Measurements from ENCODE around the gene TMPRSS13.
"Not testable (repeated sequence)": the region's sequence is repeated elsewhere in the genome, so short reads cannot be mapped to it uniquely, and the experiment has no call there.

TMPRSS13 gene

DNA sequence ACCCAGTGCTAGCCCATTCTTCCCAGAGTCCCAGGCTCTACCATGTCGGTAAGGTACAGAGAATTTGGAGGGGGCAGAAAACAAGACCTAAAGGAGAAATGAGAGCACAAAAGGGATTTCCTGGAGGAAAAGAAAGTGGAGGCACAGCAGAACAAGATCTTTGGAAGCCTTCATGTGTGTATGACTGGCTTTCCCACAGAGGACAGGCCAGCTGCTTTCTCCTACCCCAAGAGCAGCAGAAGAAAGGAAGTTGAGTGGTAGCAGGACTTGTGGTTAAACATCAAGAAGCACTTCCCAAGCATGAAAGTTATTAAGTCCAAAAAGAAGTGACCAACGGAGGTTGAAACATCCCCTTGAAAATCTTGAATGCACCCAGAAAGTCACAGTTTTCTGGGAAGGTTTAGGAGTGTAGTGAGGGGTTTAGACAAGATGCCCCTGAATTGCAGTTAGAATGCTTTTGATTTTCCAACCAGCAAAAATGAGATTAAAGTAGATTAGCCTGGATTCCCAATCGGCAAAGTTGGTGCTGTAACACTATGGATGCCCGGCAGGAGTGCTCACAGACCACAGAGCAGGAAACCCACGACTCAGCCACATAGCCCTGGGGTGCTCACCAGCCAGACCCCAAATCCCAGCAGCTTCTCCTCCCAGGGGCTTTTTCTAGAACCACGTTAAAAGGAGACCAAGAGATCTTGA, 608 bp downstream of the TMPRSS13 start:
- DNase-seq = no peak

DNA sequence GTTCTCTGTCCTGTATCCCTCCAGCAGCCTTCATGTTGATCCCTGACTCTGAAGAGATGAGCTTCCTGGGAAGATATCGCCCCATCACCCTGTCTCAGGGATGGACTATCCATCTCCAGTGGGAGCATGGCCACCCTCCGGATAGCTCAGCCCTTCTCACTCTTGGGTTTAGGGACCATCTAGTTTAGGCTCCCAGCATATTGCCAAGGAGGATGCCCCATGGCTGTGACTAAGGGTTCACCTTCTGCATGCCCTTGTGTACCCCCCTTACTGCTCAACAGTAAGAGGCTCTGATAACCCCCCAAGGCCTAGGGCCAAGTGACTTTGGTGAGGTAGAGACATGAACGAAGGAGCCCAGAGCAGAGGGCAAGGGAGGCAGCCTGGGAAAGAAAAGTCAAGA, 1.3 kb downstream of the TMPRSS13 start:
- DNase-seq = no peak

DNA sequence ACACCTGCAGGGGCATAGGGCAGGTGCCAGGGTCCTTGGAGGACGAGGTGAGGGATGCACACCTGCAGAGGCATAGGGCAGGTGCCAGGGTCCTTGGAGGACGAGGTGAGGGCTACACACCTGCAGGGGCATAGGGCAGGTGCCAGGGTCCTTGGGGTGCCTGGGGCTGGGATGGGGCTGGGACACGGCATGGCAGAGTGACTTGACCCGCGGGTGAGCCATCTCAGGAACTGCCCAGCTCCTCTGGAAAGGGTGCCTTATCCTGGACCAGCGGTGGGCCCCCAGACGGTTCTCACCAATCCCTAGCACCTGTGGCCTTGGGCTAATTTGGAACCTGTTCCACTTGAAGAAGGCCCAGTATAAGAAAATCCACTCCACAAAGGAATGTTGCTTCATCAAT, 3.0 kb downstream of the TMPRSS13 start:
- not testable (repeated sequence) for DNase-seq

DNA sequence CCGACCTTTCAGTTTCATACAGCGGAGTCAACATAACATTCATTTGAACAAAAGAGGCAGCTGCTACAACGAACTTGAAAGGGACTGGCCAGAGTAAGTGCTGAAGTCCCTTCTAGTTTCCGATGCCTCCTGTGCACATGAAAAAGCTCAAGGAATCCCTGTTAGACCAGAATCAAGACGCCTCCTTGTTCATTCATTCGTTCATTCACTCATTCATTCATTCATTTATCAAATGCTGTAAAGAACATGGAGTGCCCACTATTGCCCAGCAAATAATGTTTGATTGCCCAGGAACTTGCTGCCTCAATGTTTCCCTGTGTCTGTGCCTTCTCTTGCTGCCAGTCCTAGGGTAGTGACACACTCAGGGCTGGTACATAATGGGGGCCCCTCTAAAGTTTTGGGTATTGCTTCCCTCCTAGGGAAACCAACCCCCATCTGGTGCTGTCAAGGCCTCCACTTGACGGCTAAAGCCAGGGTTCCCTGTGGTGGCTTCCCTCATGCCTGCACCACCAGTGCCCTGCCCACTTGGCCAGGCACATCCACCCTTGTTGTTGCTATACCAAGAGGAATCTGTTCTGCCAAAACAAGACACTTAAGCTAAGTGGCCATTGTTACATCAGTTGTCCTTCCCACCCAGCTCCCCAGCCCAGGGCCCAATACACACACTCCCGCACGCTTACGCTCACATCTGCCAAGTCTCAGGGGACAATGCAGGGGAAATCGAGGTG, 3.8 kb downstream of the TMPRSS13 start:
- no peak for DNase-seq

DNA sequence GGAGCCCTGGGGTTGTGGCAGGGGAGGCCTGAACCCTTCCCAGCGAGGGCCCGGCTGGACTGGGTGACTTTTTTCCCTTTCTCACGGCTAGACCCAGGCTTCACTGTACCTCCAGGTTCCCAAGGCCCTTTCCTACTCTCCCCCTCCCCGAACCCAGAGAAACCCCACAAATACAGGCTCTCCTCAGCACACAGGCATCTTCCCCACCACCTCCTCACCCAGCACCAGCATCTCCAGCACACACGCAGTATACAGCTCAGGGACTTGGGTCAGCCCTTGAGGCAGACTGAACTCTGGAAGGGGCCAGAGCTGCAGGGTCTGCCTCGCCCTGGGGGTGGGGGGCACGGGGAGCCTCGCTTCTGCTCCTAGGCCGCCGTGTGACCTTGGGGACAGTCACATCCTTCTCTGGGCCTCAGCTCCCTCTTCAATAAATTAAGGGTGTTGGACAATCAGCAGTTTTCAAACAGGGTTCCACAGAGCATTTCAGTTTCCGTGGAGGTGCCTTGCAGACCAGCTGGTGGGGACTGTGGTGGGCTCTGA, 4.5 kb downstream of the TMPRSS13 start:
- DNase-seq = no peak

DNA sequence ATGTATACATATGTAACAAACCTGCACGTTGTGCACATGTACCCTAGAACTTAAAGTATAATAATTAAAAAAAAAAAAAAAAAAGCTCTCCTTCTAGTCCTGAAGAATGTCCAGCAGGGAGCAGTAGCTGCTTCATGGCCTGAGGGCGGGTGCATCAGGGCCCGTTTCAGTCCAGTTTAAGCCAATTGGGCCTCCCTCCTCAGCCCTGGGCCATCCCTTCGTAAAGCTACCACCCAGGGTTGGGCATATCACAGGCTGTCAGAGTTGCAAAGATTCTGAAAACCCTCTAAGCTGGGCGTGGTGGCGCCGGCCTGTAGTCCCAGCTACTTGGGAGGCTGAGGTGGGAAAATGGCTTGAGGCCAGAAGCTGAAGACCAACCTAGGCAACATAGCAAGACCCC, 5.4 kb downstream of the TMPRSS13 start:
- no peak for DNase-seq

DNA sequence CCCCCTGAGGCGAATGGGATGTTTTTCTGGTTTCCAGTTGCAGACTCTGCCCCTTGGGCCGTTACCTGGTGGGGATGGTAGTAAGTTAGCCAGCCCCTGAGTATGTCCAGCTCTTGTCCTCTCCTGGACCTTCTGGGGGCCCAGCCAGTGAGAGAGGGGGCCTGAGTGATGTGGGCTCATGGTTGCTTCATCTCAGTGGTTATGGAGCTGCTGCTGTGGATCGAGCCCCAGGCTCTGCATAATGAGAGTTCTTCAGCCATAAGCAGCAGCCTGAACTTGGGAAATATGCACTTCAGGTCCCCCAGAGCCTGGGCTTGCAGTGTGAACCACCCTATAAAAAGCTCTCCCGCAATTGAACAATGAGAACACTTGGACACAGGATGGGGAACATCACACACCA, 5.9 kb downstream of the TMPRSS13 start:
- DNase-seq = no peak

DNA sequence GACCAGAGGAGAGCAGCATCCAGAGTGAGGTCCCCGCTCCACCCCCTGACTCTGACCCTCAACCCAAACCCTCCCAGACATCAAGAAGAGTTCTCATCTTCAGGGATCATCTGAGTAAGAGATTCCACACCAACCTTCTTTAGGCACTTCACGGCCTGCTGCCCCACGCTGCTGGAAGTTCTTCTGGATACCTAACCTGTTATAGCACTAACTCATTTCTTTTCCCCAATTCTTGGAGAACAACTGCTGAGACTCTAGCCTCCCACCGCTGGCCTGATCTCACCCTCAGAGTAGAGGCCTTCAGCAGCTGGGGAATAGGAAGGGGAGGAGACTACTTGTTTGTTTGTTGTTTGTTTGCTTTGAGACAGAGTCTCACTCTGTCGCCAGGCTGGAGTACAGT, 7.3 kb downstream of the TMPRSS13 start:
- DNase-seq = no peak

DNA sequence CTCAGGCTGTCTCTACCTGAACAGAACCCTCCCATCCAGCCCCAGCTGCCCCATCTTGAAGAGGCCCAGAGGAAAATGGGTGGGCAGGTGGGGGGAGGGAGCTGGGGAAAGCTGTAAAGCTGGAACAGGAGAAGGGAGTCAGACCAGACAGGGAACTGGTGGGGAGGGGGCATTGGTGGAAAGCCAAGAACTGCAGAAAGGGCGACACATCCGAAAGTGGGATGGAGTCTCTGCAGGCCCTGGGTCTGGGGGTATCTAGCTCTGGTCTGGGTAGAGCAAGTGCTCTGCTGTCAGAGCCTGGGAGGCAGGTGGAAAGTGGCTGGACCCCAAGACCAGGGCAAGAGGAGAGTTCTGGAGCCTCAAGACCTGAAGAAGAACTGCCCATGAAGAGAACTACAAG, 7.7 kb downstream of the TMPRSS13 start:
- DNase-seq = no peak

DNA sequence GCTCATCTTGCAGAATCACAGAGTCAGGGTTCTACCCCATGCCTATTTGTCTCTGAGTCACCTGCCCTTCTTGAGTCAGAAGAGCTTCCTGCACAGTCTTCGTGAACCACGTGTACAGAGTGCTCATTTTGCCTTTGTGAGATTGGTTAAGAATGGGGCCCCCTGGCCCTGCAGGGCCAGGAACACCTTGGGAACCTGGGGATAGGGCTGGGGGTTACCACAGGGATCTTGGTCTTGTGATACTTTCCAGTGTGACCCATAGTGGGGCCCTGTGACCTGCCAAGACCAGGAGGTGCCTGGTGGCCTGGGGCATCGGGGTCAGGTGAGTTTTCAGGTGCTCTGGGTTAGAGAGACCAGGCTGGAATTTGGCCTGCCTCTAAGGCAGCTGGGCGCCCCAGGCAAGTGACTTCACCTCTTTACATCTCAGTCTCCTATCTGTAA, 9.4 kb downstream of the TMPRSS13 start:
- DNase-seq = peak; percentile 69

DNA sequence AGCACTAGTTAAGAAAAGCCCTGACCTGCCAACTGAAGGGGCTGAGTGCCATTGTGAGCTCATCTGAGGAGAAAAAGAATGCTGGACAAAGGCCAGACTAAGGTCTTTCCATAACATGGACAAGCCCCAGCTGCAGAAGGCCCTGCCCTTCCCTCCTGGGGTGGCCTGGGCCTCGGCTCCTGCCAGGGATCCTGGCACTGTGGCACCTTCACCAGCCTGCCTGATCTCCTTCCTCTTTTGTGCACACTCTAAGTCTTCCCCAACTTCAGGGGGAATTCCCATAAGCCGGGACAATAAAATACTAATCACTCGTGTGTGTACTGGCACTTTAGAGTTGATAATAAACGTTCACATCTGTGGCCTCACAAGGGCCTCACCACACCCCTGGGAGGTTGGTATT, 9.9 kb downstream of the TMPRSS13 start:
- DNase-seq = no peak

DNA sequence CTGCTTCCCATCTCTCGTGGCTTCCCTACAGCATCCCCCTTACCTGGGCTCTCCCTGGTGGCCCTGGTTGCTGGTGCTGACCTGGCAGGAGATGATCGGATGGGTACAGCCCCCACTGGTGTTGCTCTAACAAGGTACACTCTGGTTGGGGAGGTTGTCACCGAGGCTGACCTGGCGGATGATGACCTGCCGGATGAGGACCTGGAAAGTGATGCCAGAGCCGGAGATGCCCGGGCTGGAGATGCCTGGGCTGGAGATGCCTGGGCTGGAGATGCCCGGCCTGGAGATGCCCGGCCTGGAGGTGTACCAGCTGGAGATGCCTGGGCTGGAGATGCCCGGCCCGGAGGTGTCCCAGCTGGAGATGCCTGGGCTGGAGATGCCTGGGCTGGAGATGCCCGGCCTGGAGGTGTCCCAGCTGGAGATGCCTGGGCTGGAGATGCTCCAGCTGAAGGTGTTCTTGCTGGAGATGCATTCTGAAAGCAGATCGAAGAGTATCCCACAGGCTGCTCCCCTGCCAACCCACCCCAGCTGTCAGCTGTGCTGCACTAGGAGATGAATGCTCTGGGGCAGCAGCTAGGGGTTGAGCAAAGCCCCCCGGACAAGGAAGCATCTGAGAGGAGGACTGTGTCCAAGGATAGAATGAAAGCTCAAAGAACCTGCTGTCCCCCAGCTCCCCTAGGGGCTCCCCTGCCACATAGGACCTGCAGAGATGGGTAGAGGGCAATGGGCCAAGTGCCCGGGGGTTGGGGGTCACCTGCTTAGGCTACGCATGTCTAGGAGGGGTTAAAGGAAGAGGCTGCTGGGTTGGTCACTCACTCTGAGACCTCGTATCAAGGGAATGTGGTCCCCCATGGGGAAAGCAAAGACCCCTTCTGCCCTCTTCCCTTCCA, 10.6 kb downstream of the TMPRSS13 start:
- DNase-seq = peak; percentile 38

DNA sequence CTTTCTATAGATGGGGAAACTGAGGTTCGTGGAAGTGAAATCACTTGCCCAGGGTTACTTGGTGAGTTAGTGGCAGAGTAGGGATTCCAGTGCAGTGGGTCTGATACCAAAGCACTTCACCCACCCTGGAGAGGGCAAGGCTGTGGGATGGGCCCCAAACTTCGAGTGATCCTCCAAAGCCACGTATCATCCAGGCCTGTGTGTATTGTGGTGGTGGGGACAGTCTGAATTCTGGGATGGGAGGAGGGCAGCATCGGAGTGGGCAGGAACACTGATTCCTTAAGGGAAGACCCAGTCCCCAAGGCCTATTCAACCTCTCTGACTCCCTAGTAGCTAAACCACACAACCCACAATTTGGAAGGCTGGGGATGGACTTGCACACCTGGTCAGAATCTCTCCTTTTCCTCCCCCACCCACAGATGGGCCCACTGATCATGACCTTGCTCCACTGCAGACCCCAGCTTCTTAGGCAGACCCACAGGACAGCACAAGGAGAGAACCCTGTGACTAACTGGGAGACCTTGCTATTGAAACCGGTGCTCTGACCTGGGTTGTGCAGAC, 11.5 kb downstream of the TMPRSS13 start:
- peak; percentile 43 for DNase-seq

DNA sequence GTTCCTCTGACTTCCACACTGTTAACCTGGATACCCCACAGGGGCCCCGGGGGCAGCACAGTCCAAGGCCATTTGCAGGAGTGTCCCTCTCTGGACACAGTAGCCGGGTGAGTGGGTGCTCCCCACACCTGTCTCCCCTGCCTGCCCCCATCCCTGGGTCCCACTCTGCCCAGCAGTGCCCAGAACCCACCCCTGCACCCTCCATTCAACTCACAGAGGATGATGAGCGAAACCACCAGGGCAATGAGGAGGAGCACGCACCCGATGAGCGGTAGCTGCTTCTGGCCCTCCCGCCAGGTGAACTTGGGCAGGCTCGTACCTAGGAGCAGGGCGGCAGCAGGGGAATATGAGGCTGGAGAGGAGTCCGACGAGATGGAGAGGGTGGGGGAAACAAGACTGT, 12.2 kb downstream of the TMPRSS13 start:
- peak; percentile 29 for DNase-seq

DNA sequence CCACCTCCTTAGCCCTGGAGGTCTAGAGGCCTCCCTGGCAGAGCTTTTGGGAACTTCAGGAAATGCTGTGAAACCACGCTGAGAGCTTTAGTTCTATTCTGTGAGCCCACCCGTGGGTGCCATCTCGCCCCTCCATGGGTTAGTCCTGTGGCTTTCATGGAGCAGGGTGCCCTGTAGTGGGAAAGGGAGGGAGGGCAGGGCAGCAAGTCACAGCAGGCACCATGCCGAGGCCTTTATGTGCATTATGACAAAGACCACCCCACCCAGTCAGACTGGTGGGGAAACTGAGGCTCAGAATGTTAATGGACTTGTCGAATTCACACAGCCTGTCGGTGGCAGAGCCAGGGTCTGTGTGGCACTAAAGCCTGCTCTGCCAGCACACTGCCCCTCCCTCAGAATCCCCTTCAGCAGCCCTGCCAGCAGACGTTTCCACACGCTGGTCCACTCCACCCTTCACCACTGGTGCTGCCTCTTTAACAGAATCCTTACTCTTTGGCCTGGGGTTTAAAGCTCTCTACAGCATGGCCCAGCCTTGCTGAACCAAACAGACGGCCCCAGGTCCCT, 13.4 kb downstream of the TMPRSS13 start:
- peak; percentile 17 for DNase-seq

DNA sequence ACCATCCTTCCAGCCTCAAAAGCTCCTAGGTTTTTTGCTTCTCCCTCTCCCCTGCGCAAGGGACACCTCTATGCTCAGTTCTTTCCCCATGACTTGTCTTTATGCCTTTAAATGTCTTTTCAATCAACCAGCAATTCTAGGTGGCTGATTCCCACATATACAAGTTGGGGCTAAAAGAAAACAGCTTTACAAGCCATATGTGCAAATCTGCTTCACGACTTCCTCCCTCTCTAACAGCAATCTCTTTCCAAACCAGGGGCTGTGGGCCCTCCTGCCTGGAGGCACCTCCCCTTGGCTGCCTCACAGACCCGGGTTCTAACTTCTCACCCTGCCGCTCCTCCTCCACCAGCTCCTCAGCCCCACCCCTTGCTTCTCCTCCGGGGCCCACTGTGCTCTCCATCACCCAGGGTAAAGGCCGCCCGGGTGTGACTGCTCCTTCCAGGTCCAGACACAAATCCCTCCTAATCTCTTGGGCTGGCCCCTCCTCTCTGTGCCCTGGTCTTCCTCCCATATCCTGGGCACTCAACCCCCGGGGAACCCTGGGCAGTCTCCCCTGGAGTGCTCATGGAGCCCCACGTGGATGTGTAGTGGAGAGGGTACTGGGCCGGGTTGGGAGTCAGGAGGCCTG, 14.1 kb downstream of the TMPRSS13 start:
- peak; percentile 57 for DNase-seq

DNA sequence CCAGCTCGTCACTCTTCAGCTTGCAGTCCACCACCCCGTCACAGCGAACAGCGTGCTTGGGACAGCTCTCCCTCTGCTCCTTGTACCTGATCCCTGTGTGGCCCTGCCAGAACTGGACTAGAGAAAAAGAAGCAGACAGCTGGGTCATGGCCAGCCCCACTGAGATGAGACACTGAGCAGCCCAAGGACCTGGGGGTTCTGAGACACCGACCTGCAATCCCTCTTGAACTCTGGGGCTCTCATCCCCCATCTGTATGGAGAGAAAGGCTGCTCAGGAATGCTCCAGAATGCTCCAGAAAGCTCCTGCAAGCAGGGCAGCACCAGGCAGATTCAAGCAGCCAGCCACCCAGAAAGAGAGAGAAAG, 14.8 kb downstream of the TMPRSS13 start:
- peak; percentile 47 for DNase-seq

DNA sequence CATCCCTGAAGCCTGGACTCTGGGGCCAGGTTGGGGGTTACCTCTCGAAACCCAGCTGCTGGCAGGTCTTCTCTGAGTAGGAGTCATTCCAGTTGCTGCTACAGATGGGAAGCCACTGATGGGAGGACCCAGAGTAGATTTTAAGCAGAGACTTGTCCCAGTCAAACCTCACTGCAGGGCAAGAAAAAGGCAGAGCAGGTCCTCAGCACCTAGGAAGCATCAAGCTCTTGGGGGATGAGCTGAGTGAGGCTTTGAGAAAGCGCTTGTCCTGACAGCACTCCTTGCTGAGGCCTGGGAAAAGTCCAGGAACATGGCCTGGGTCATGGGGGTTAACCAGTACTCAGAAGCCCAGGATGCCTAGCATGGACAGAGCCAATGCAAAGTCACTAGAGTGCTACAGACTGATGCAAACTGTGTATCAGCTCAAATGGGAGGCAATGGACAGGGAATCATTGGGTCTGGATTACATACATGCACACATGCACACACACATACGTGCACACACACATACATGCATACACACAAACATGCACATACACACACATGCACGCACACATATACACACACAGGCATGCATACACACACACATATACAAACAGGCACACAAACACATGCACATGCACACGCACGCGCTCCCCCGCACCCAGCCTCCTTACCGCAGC, 15.3 kb downstream of the TMPRSS13 start:
- no peak for DNase-seq

DNA sequence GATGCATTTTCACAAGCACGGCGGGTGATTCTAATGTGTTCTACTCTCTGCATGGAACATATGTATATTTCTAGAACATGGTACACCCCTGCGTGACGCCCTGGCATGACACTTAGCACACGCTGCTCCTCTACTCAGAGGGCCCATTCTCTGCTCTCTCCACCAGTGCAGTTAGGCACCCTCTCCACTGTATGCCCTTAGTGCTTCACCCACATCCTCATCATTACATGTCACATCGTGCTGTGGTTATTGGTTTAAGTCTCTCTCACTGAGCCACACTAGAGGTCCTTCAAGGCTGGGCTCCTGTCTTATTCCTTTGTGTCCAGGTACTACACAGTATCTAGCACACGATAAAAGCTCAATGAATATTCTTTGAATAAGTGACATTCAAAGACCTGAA, 16.7 kb downstream of the TMPRSS13 start:
- DNase-seq = no peak

DNA sequence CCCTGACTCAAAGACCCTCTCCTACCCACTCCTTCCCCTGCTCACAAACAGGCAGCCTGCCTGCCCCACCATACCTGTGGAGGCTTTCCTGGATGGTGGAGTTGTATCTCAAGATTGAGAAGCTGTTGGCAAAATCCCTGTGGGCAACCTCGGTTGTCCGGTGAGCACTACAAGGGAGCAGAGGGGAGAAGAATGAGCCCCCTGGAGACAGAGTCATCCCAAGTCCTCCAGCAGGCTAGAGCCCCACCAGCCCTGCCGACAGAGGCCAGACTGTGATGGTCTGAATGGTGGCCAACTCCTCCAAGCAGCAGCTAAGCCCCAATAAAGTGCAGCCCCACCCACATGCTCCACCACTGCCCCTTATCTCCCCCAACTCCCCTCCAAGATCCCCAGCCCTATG, 17.5 kb downstream of the TMPRSS13 start:
- peak; percentile 21 for DNase-seq

DNA sequence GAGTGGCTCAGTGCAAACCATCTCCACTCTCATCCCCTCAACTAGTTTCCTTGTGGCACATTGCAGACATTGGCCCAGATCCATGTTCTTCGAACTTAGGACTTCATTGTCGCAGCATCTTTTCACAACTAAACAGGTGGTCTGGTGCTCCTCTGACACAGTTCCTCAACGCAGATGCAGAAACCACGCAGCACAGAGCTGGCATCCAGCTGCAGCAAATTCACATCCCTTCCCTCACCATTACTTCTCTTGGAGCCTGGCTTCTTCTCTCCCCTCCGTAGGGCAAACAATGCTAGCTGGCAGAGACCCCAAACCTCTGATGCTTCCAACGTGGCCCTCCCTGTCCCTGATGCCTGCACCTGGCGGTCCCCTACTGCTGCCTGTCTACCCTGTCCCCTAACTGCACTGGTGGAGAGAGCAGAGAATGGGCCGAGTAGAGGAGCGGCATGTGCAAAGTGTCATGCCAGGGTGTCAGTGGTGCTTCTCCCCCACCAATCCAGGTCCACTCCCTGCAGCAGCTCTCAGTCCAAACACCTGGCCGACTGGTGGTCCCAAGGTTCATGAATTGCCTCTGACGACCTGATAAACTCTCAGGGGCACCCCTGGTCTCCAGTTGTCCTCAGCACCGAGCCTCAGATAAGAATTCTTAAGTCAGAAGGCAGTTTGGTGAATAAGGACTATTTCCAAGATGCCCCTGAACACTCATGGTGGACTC, 18.1 kb downstream of the TMPRSS13 start:
- DNase-seq = peak; percentile 22

Measured in islet precursor cell (in vitro differentiated cells).